GM12872 (cell line): Measurements from ENCODE around the gene MYO16.

ENCODE experiments used
- TF ChIP-seq, protein P1 (sequence below): IDR thresholded peaks from 3 replicates; pipeline ENCODE4 v1.5.1; 2011; ENCODE audit warnings: low read depth, mild to moderate bottlenecking, low read length, moderate library complexity; ENCODE audit not compliant: insufficient read depth

Gene MYO16

DNA sequence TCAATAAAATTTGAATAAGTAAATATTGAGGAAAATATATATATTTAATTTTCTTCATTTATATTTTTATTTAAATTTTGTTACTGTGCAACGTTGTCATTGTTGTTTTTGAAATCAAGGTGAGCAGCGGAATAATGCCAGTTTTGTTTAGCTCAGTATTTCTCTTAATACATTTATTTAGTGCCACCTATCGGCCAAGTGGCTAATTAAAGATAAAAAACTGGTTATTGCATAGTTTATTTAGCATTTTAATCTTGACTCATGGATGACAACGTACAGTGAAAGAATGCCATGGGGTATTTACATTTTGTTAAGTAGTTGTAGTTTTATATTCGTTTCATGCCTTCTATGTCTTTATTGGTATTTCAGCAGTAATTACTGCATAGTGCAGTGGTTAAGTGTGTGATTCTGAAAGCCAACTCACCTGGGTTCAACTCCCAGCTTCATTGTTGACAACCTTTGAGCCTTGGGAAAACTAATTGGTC is 265.9 kb downstream of the MYO16 start:
- TF ChIP-seq, protein P1, sequence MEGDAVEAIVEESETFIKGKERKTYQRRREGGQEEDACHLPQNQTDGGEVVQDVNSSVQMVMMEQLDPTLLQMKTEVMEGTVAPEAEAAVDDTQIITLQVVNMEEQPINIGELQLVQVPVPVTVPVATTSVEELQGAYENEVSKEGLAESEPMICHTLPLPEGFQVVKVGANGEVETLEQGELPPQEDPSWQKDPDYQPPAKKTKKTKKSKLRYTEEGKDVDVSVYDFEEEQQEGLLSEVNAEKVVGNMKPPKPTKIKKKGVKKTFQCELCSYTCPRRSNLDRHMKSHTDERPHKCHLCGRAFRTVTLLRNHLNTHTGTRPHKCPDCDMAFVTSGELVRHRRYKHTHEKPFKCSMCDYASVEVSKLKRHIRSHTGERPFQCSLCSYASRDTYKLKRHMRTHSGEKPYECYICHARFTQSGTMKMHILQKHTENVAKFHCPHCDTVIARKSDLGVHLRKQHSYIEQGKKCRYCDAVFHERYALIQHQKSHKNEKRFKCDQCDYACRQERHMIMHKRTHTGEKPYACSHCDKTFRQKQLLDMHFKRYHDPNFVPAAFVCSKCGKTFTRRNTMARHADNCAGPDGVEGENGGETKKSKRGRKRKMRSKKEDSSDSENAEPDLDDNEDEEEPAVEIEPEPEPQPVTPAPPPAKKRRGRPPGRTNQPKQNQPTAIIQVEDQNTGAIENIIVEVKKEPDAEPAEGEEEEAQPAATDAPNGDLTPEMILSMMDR, result peak; percentile 35; the same call in 1 of the 3 replicates

DNA sequence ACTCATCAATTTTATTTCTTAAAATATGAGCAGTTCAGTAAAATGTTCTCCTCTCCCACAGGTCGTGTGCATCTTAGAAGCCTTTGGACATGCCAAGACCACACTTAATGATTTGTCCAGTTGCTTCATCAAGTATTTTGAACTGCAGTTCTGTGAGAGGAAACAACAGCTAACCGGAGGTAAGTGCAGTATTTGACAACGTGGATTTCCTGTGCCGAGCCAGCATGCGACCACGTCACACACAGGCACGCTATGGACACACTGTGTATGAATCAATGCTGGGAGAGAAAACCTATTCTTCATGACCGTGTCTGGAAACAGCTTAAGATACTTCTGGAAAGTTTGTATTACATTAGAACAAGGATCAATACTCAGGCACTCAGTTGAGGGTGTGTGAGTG is 268.5 kb downstream of the MYO16 start:
- TF ChIP-seq, protein P1, result no peak

DNA sequence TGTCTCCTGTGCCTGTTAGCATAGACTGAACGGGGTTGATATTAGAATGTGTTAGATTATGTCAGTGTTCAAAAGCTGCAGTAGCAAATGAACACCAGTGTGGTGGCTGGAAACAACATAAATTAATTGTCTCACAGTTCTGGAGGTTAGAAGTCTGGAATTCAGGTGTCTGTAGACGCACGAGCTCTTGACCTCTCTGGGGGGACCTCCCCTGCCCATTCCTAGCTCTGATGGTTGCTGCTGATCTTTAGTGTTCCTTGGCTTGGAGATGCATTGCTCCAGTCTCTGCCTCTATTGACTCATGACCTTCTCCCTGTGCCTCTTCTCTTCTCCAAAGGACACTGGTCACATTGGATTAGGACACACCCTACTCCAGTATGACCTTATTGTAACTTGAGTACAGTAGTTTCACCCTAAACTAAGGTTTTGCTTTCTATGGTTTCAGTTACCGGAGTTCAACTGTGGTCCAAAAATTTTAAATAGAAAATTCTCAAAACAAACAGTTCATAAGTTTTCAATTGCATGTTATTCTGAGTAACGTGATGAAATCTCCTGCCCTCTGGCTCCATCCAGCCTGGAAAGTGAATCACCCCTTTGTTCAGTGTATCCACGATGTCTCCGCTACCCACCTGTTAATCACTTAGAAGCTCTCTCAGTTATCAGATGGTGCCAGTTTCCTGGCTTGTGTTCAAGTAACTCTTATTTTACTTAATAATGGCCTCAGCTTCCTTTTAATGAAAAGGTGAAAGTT is 273.2 kb downstream of the MYO16 start:
- TF ChIP-seq, protein P1, result no peak

DNA sequence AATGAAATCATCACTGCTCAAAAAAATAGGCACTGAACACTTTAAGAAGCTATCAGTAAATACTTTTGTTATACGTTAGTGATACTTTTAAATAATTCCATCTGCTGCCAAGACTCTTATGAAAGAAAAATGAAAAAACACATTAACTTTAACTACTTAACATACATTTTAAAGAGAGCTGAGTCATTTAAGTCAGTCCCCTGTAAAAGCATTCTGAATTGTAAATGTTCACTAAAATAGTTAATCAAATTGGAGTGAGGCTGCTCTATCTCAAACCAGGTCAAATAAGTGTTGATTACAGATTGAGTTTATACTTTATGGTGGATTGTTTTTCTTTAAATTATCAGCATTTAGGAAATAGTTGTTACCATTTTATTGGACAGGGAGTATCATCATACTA is 274.2 kb downstream of the MYO16 start:
- TF ChIP-seq, protein P1, result no peak

DNA sequence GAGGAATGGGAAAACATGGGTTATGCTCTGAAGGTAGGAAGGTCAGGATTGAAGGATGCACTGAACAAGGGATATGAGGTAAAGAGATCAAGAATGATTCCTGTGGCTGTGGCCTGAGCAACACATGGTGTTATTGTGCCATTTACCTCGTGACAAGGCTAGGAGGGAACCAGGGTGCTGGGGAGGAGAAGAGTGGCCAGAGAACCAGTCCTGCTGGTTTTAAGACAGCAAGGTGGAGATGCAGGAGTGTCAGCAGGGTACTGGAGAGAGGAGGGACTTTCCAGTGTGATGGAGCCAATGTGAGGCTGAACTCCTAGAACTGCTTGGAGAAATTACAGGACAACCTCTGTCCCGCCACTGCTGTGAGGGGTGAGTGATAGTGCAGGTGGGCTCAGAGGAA is 282.4 kb downstream of the MYO16 start:
- TF ChIP-seq, protein P1, result no peak

DNA sequence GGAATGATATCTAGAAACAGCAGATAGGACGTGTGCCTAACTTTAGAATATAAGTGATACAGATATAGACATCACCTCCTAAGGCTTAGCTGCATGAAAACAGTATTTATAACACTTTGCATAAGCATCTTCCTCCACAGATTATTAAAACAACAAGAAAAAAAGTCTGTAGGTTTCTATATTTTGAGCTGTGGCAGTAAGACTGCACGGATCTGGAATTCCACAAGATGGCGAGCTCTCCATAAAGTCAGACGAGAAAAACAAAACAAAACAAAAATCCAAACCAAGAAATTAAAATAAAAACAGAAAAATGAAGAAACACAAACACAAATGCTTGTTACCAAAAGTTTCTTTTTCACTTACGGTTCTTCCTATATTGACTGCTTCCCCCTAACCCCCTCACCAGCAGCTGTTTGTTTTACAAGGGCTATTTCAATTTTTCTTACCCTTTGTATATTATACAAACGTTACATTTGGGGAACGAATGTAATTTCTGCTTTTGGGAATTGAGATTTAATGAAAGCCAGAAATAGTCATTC is 285.8 kb downstream of the MYO16 start:
- TF ChIP-seq, protein P1, result peak; percentile 44

DNA sequence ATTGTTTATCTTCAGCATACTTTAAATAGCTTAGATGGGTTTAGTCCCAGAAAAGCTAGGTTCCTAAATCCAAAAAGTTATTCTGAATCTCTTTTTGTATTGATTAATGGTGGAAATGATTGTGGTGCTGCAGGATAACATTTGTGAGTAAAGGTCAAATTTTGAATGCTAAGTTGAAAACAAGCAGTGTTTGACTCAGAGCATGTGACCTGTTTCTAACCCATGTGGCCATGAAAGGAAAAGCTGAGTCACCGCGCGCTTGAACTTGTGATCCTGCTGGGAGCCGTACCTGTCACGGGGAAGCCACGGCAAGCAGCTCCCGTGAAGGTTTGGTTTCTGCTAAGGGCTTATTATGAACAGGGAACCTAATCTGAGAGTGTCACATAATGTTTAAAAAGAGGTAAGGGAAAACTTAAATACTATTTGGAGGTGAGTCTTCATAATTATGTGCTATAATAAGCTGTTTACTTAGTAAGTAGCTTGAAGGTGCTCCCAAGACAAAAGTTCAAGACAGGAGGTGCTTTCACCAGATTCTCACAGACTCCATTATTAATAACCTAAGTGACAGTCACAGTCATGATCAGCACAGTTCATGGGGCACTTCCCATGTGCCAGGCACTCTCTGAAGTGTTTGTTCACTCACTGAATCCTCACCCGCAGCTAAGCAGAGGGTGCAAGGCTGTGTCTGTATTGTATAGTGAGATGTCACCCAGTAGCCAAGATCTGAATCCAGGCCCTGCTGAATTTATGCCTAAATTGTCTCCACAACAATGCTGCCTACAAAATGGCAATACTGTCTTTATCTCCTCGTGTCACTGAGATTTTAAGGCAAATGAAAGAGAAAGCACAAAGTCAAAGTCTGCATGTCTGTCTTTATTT is 286.5 kb downstream of the MYO16 start:
- TF ChIP-seq, protein P1, result no peak
